GM23338 (cell line): Measurements from ENCODE around the gene FMC1. TPM values are rescaled to one million over a fixed set of nuclear protein-coding genes. Genes with fewer than 3 reads are reported as not detected.
A peak's percentile ranks its signal among the peaks of the same experiment; 100 is the strongest.

Experiments
- ATAC-seq: fragments of 200-7000 bp; cut with Tn5 transposase; 3 replicates; pipeline ENCODE4 v1.9.1; 2020
- DNase-seq: peaks from one replicate; pipeline ENCODE4 v3.0.0-alpha.2; 2015; ENCODE audit warnings: low spot score
- H2AFZ ChIP-seq: fragments of 200-600 bp; sonication (generic); 2 replicates; pipeline ENCODE4 v1.8.0; 2016; ENCODE audit warnings: antibody characterized with exemption, mild to moderate bottlenecking, moderate library complexity
- H3F3A ChIP-seq: fragments of 200-600 bp; sonication (generic); replicated peaks from 2 replicates; pipeline ENCODE4 v1.8.0; 2017; ENCODE audit warnings: antibody characterized with exemption, mixed run types, low read depth
- H3K27ac ChIP-seq: fragments of 200-600 bp; sonication (generic); 2 replicates; pipeline ENCODE4 v1.6.1; 2016; ENCODE audit warnings: low read depth
- H3K27me3 ChIP-seq: fragments of 200-600 bp; sonication (generic); 2 replicates; pipeline ENCODE4 v1.8.0; 2016; ENCODE audit warnings: mild to moderate bottlenecking, mixed run types, moderate library complexity; ENCODE audit not compliant: insufficient read depth
- H3K36me3 ChIP-seq: fragments of 200-600 bp; sonication (generic); 2 replicates; pipeline ENCODE4 v1.8.0; 2016; ENCODE audit warnings: mild to moderate bottlenecking; ENCODE audit not compliant: insufficient read depth
- H3K4me1 ChIP-seq: fragments of 200-600 bp; sonication (generic); 2 replicates; pipeline ENCODE4 v1.8.0; 2016; ENCODE audit warnings: mild to moderate bottlenecking, moderate library complexity; ENCODE audit not compliant: insufficient read depth
- H3K4me2 ChIP-seq: fragments of 200-600 bp; sonication (generic); 2 replicates; pipeline ENCODE4 v1.7.1; 2017; ENCODE audit warnings: mixed run types
- H3K4me3 ChIP-seq: fragments of 200-600 bp; sonication (generic); 2 replicates; pipeline ENCODE4 v1.6.1; 2016; ENCODE audit warnings: mixed run types
- H3K79me2 ChIP-seq: fragments of 200-600 bp; sonication (generic); replicated peaks from 2 replicates; pipeline ENCODE4 v1.8.0; 2017; ENCODE audit warnings: mild to moderate bottlenecking; ENCODE audit not compliant: insufficient read depth
- H3K9me2 ChIP-seq: fragments of 200-600 bp; sonication (generic); 2 replicates; pipeline ENCODE4 v1.8.0; 2017; ENCODE audit not compliant: insufficient read depth
- H4K20me1 ChIP-seq: fragments of 200-600 bp; sonication (generic); replicated peaks from 2 replicates; pipeline ENCODE4 v1.8.0; 2017; ENCODE audit warnings: mild to moderate bottlenecking; ENCODE audit not compliant: insufficient read depth
- H3K27ac Mint-ChIP-seq: 2 replicates; pipeline ENCODE4 v1.8.0; 2020; ENCODE audit warnings: inconsistent platforms, mild to moderate bottlenecking, moderate library complexity, mixed read lengths
- H3K27me3 Mint-ChIP-seq: 3 replicates; pipeline ENCODE4 v1.8.0; 2022; ENCODE audit warnings: low read depth, mild to moderate bottlenecking, moderate library complexity, mixed read lengths, inconsistent platforms; ENCODE audit not compliant: insufficient read depth, poor library complexity
- H3K36me3 Mint-ChIP-seq: 3 replicates; pipeline ENCODE4 v1.8.0; 2021; ENCODE audit warnings: low read depth, mild to moderate bottlenecking, inconsistent platforms, moderate library complexity, mixed read lengths
- H3K4me1 Mint-ChIP-seq: 3 replicates; pipeline ENCODE4 v1.8.0; 2020; ENCODE audit warnings: mild to moderate bottlenecking, inconsistent platforms, mixed read lengths
- H3K4me3 Mint-ChIP-seq: 3 replicates; pipeline ENCODE4 v1.8.0; 2021; ENCODE audit warnings: moderate library complexity, mild to moderate bottlenecking, inconsistent platforms, mixed read lengths
- H3K9me3 Mint-ChIP-seq: 3 replicates; pipeline ENCODE4 v1.8.0; 2020; ENCODE audit warnings: moderate library complexity, mild to moderate bottlenecking, inconsistent platforms, mixed read lengths
- CREB1 ChIP-seq: fragments of 250-450 bp; sonication (Bioruptor Pico); IDR thresholded peaks from 2 replicates; pipeline ENCODE4 v1.5.0; 2020; ENCODE audit warnings: low read depth, mild to moderate bottlenecking, moderate library complexity
- CTCF ChIP-seq, 2 experiments: fragments of 200-600 bp in 1 of 2; sonication (generic) in 1 of 2; conservative IDR thresholded peaks; 2 replicates each; pipeline versions ENCODE4 v1.5.1 to v1.6.1; 2016 to 2017; ENCODE audit warnings: antibody characterized with exemption in 2 of 2, low read depth in 2 of 2, mild to moderate bottlenecking in 2 of 2, moderate library complexity in 1 of 2
- EZH2phosphoT487 ChIP-seq: fragments of 200-600 bp; sonication (generic); IDR thresholded peaks from one replicate; pipeline ENCODE4 v1.8.1; 2018; ENCODE audit warnings: antibody characterized with exemption; ENCODE audit not compliant: unreplicated experiment
- JUNB ChIP-seq: IDR thresholded peaks from one replicate; pipeline ENCODE4 v1.6.1; 2016; ENCODE audit warnings: antibody characterized with exemption; ENCODE audit not compliant: unreplicated experiment
- NANOG ChIP-seq: IDR thresholded peaks from 2 replicates; pipeline ENCODE4 v1.6.1; 2016; ENCODE audit warnings: antibody characterized with exemption, borderline replicate concordance
- POLR2AphosphoS5 ChIP-seq: IDR thresholded peaks from 2 replicates; pipeline ENCODE4 v1.6.1; 2016; ENCODE audit warnings: antibody characterized with exemption, low read depth
- REST ChIP-seq: IDR thresholded peaks from one replicate; pipeline ENCODE4 v1.6.1; 2018; ENCODE audit warnings: antibody characterized with exemption; ENCODE audit not compliant: unreplicated experiment
- STAT1 ChIP-seq: IDR thresholded peaks from one replicate; pipeline ENCODE4 v1.6.1; 2016; ENCODE audit warnings: antibody characterized with exemption; ENCODE audit not compliant: unreplicated experiment
- ZNF331 ChIP-seq: fragments of 250-450 bp; sonication (Bioruptor Pico); IDR thresholded peaks from 2 replicates; pipeline ENCODE4 v1.5.0; 2020; ENCODE audit warnings: low read depth, mild to moderate bottlenecking, moderate library complexity
- ZNF462 ChIP-seq: fragments of 250-450 bp; sonication (Bioruptor Pico); IDR thresholded peaks from 2 replicates; pipeline ENCODE4 v1.5.0; 2020; ENCODE audit warnings: mild to moderate bottlenecking, moderate library complexity
- polyA plus RNA-seq: library from polyadenylated mRNA; unstranded; fragments of >200 nt; fragmentation: Nextera tagmentation; extraction: Ambion mirVana; gene quantifications from 2 replicates; pipeline ENCODE4 v1.2.1, GENCODE V29; 2016
- total RNA-seq: library from RNA; depleted of rRNA; stranded (reverse); fragments of >200 nt; shearing (Covaris generic); gene quantifications from 2 replicates; pipeline ENCODE4 v1.2.3, GENCODE V29; 2014

FMC1 gene
- total and polyA plus RNA-seq, 2 experiments from 2014 or later = 4.8 to 70.5 TPM

GRCh38 chr7:139393621-139394211, 52.6 kb downstream of the FMC1 start (continued):
- TF ChIP-seq CREB1 (CRISPR knock-in tag) = no peak
- TF ChIP-seq CTCF (conservative IDR thresholded peaks at IDR 0.05; ENCODE audit: low read depth in 2 of 2) = no peak
- no peak for TF ChIP-seq STAT1
- no peak for TF ChIP-seq ZNF331
- TF ChIP-seq NANOG = no peak
- TF ChIP-seq POLR2AphosphoS5 = no peak
- no peak for TF ChIP-seq EZH2phosphoT487

GRCh38 chr7:139394540-139394939, 53.4 kb downstream of the FMC1 start:
- no peak for ATAC-seq
- H3K27ac ChIP-seq = 0 out of 2 replicates have a peak overlapping the region, but pooled peaks have one; percentile 26
- H2AFZ ChIP-seq = no peak overlapping the region
- H3K79me2 ChIP-seq = peaks cover 76% of the 10 kb centered on the region
- no peaks in the 10 kb centered on the region for H3K27me3 ChIP-seq
- Mint-ChIP-seq H3K4me3 (no peak overlapping the region), H3K4me1 (no peaks in the 10 kb centered on the region), H3K36me3 (peaks cover 50% of the 10 kb centered on the region; the same call in 2 of the 3 replicates), H3K9me3 (no peaks in the 10 kb centered on the region), H3K27me3 (peaks cover 7% of the 10 kb centered on the region), H3K27ac (no peak overlapping the region)
- H3K36me3 ChIP-seq = no peaks in the 10 kb centered on the region; the same call in 1 of the 2 replicates
- H3K4me2 ChIP-seq = no peak overlapping the region
- H3K9me2 ChIP-seq = no peaks in the 10 kb centered on the region
- H3K4me3 ChIP-seq = no peak overlapping the region
- DNase-seq = no peak
- no peaks in the 10 kb centered on the region for H3F3A ChIP-seq
- H4K20me1 ChIP-seq = peaks cover 15% of the 10 kb centered on the region
- H3K4me1 ChIP-seq = no peaks in the 10 kb centered on the region
- TF ChIP-seq STAT1 (no peak), ZNF331 (no peak), EZH2phosphoT487 (no peak), ZNF462 (CRISPR knock-in tag) (no peak), JUNB (no peak), NANOG (no peak), CREB1 (CRISPR knock-in tag) (no peak), REST (no peak), CTCF (conservative IDR thresholded peaks at IDR 0.05; ENCODE audit: low read depth in 2 of 2) (no peak)
